AG04450 (cell line): ENCODE measurements around the gene MED8. TPM values are rescaled to one million over a fixed set of nuclear protein-coding genes. Genes with fewer than 3 reads are reported as not detected.
A peak's percentile ranks its signal among the peaks of the same experiment; 100 is the strongest.

Source experiments
- CTCF ChIA-PET: fragments of 300-600, 350-600 bp; formaldehyde crosslinking; extraction: SDS; loops from one replicate; lab custom pipeline; 2022; ENCODE audit warnings: antibody characterized with exemption, inconsistent platforms; lab: Charles Lee
- POLR2A ChIA-PET: fragments of 350-600 bp; formaldehyde crosslinking; extraction: SDS; loops from one replicate; lab custom pipeline; 2021; ENCODE audit warnings: antibody characterized with exemption, inconsistent platforms; lab: Yijun Ruan, JAX
- DNase-seq: peaks from one replicate; pipeline ENCODE4 v3.0.0-alpha.2; 2011; ENCODE audit warnings: low read depth, low spot score
- H3K27ac ChIP-seq: one replicate; pipeline ENCODE4 v1.5.1; 2012; ENCODE audit warnings: low read depth, low read length, control low read depth
- H3K27me3 ChIP-seq: one replicate; pipeline ENCODE4 v1.6.0; 2012; ENCODE audit warnings: low read length; ENCODE audit not compliant: control insufficient read depth, insufficient read depth
- H3K4me3 ChIP-seq: 2 replicates; pipeline ENCODE4 v1.5.1; 2011; ENCODE audit warnings: mild to moderate bottlenecking, low read depth, low read length, control low read depth
- H3K9me3 ChIP-seq: 2 replicates; pipeline ENCODE4 v1.5.1; 2012; ENCODE audit warnings: low read length; ENCODE audit not compliant: control insufficient read depth, insufficient read depth
- CTCF ChIP-seq: IDR thresholded peaks from 2 replicates; pipeline ENCODE4 v1.5.1; 2011; ENCODE audit warnings: low read depth, low read length, control low read depth, inconsistent platforms
- polyA plus RNA-seq: library from polyadenylated mRNA; depleted of rRNA; stranded (reverse); fragments of >200 nt; gene quantifications from 2 replicates; pipeline ENCODE4 v1.2.3, GENCODE V29; 2011

Gene MED8
- polyA plus RNA-seq, 1 experiment: 59.3 TPM

- CTCF ChIA-PET: interaction anchor here (0.7 to 1.3 kb wide), 2 partner anchors 23 to 211 kb away, joined by 3 to 6 read pairs; no protein-coding TSS in a partner anchor
- H3K27me3 ChIP-seq: no peaks in the 10 kb centered on the region
- H3K4me3 ChIP-seq: no peak overlapping the region
- no peak overlapping the region for H3K27ac ChIP-seq
- no peaks in the 10 kb centered on the region for H3K9me3 ChIP-seq
- POLR2A ChIA-PET: no interaction called here
- DNase-seq: no peak
- no peak for TF ChIP-seq CTCF
These were observed 47.7 kb upstream of the MED8 start for GRCh38 chr1:43437031-43437973.

GRCh38 chr1:43436371-43436770 lies 46.8 kb upstream of the MED8 start:
- no peak overlapping the region for H3K4me3 ChIP-seq
- no peak for DNase-seq
- no peak overlapping the region for H3K27ac ChIP-seq
- no peaks in the 10 kb centered on the region for H3K9me3 ChIP-seq
- POLR2A ChIA-PET: no interaction called here
- no peak for TF ChIP-seq CTCF
- CTCF ChIA-PET: interaction anchor here (0.7 to 1.6 kb wide), 3 partner anchors 22 to 209 kb away, joined by 3 to 4 read pairs (median 3); no protein-coding TSS in a partner anchor
- no peaks in the 10 kb centered on the region for H3K27me3 ChIP-seq

GRCh38 chr1:43435146-43436145 lies 45.8 kb upstream of the MED8 start:
- POLR2A ChIA-PET: no interaction called here
- Histone ChIP-seq H3K27me3 (no peaks in the 10 kb centered on the region), H3K4me3 (no peak overlapping the region), H3K9me3 (no peaks in the 10 kb centered on the region), H3K27ac (no peak overlapping the region)
- peak; percentile 20 for DNase-seq
- CTCF ChIA-PET: interaction anchor here (0.7 to 1.6 kb wide), 3 partner anchors 197 to 208 kb away, joined by 3 to 4 read pairs (median 3); no protein-coding TSS in a partner anchor
- no peak for TF ChIP-seq CTCF

- Histone ChIP-seq H3K27ac (no peak overlapping the region), H3K27me3 (no peaks in the 10 kb centered on the region), H3K9me3 (no peaks in the 10 kb centered on the region), H3K4me3 (no peak overlapping the region)
- ChIA-PET POLR2A (no interaction called here), CTCF (no interaction called here)
- no peak for TF ChIP-seq CTCF
- DNase-seq: no peak
These were observed 44.7 kb upstream of the MED8 start for GRCh38 chr1:43434256-43434655.
